HK-2 (cell line): Measurements from ENCODE around the gene NOX5.

Source experiments
- DNase-seq: peaks from one replicate; pipeline ENCODE4 v3.0.0-alpha.2; 2018; ENCODE audit not compliant: unreplicated experiment

Gene NOX5

GRCh38 chr15:68990992-68991500, 23.4 kb upstream of the NOX5 start:
- DNase-seq, result no peak

DNA sequence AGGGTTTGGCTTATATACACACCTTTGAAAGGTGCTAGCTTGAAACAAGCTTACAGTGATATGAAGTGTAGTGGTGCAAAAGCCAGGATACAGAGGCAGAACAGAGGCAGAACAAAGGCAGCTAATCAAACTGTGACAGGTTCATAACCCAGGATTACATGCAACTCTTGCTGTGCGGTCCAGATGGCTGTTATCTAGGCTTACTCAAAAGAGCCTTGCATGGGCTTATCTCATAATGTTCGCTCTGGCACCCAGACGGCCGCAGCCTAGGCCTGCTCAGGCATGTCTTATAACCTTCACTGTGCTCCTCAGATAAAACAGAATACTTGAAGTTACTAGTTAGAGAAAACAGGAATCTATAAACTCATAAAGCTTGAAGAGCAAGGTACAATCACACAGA, 22.8 kb upstream of the NOX5 start:
- no peak for DNase-seq

- DNase-seq, result no peak
Measured at GRCh38 chr15:68992696-68993095, 21.8 kb upstream of the NOX5 start.

- DNase-seq, result no peak
Measured at GRCh38 chr15:68993276-68993675, 21.2 kb upstream of the NOX5 start.

DNA sequence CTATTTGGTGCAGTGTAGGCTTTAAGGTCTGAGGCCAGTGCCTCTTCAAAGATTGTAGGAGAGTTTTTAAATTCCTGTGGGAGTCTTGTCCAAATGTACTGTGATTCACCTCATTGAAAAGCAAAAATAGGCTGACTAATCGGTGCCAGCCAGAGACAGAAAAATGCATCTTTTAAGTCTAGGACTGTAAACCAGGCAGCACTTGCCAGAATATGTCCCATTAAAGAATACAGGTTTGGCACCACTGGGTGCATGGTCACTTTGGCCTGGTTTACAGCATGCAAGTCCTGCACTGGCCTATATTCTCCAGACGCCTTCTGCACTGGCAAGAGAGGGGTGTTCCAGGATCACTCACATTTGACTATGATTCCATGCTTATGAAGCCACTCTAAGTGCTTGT, 20.3 kb upstream of the NOX5 start:
- DNase-seq, result no peak

DNA sequence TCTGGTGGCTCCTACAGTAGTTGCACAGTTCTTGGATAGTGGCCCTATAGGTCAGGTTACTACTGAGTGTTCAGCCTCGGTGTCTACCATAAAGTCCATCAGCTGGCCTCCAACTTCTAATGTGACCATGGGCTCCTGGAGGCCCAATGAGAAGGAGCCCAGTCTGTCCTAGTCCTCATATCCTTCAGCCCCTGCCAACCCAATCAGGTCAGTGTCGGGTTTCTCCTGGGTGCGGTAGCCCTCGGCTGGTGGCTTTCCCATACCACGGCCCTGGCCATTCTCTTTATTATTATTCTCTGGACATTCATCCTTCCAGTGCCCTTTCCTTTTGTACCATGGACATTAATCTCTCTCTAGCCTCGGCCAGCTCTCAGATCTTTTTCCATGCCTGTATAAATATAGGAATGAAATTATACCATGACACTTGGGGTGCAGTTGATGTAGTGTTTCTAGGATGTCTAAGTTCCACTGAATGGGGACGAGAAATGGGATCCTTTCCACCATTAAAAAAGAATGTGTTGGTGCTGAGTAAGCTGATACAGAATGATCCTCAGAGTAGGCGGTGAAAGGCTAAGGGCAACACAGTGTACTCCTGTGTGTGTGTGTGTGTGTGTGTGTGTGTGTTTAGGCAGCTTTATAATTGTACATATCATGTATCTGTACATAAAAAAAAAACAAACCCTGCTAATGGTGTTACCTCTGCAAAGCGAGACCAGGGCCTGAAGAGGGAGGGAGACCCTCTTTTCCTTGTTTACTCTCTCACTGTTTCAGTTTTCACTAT, 19.3 kb upstream of the NOX5 start:
- DNase-seq, result no peak

DNA sequence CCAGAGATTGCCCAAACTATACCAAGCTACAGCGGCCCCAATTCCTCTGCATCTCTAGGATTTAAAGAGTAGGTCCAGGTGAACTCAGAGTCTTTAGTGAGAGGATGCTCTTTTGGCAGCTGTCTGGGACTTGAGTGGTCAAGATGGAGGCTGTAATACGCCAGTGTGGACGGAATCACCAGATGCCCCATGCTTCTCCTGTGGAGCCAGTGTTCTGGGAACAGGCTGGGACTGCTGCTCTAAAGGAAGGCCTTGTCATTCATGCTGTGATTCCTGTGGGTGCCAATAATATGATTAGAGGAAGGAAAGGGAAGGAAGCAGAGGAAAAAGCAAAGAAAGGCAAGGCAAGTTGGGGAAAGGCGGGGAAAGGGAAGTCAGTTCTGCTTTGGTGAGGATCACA, 17.4 kb upstream of the NOX5 start:
- DNase-seq, result no peak

GRCh38 chr15:68997930-68998777, 16.3 kb upstream of the NOX5 start:
- DNase-seq, result no peak

GRCh38 chr15:68999091-68999490, 15.4 kb upstream of the NOX5 start:
- DNase-seq, result no peak

GRCh38 chr15:69000091-69000490, 14.4 kb upstream of the NOX5 start:
- DNase-seq, result no peak

DNA sequence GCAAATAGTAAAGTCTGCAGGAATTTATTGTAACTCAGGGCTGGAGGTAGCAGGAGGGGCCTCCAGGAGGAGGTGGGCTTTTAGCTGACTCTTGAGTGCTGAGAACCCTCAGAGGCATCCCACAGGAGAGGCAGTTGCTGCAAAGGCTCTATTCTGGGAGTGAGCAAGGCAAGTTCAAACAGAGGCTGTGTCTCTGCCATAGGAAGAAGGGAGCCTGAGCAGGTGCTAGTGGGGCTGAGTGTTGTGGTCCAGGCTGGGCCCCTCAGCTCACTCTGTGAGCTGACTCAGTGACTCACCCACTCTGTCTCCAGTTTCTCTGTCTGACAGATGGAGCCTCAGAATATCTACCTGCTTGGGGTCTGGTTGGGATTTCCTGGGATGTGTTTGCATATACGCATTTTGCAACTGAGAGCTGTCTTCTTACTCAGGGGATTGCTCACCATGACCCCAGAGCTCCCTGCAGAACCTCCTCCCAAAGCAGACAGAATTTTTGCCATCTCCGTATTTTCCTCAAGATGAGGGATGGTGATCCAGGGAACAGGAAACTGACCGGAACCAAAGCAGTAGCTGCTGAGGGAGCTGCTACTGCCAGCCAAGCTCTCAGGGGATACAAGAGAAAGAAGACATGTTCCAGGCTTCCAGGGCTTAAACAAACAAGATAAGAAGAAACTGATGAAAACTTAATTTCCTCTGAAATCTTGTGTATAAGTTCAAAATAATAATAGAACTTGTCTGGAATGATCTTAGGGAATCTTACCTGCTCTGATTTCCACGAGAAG, 13.6 kb upstream of the NOX5 start:
- no peak for DNase-seq

- DNase-seq, result no peak
Measured at GRCh38 chr15:69002783-69003182, 11.7 kb upstream of the NOX5 start.

GRCh38 chr15:69004011-69004410, 10.5 kb upstream of the NOX5 start:
- no peak for DNase-seq

DNA sequence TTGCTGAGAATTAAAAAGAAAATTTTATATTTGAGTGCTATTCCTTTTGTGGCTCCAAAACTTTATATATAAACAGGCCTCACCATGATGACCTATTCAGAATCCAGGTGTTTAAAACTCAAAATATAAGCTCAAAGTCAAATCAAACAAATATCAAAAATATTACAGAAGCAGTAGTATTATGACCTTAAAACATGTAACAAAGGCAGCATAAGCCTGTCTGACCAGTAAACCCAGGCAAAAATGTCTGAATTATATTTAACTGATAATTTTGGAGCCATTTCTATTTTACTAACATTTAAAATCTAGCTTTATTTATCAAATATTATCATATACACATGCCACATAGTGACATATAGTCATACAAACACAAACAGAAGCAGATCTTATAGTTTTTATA, 6.4 kb upstream of the NOX5 start:
- no peak for DNase-seq

DNA sequence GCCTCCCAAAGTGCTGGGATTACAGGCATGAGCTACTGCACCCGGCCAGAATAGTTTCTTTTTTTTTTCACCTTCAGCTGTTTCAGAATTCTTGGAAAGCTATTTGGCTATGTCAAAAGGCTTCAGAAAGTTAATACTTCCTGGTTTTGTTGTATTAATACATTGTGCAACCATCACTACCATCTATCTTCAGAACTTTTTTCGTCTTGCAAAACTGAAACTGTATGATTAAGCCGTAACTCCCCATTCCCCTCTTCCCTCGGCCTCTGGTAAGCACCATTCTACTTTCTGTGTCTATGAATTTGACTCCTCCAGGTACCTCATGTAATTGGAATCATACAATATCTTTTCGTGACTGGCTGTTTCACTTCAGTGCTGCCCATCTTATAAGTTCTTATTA, 5.2 kb upstream of the NOX5 start:
- DNase-seq, result no peak

DNA sequence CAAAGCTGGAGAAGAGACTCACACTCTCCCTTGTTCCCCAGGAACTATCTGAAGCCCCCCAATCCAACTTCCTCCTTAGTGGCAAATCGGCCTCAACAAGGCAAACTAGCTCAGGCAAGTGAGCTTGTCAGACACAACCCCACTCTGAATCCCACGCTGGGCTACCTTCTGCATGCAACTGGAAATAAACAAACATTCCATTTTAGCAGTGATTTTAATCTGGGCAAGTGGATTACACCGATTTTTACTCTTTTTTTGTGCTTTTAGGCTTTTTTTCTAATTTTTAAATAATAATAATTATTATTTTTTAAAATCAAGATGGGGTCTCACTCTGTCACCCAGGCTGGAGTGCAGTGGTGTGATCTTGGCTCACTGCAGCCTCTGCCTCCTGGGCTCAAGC, 2.9 kb upstream of the NOX5 start:
- DNase-seq, result no peak

- DNase-seq, result no peak
Measured at GRCh38 chr15:69012761-69013364, 1.6 kb upstream of the NOX5 start.

DNA sequence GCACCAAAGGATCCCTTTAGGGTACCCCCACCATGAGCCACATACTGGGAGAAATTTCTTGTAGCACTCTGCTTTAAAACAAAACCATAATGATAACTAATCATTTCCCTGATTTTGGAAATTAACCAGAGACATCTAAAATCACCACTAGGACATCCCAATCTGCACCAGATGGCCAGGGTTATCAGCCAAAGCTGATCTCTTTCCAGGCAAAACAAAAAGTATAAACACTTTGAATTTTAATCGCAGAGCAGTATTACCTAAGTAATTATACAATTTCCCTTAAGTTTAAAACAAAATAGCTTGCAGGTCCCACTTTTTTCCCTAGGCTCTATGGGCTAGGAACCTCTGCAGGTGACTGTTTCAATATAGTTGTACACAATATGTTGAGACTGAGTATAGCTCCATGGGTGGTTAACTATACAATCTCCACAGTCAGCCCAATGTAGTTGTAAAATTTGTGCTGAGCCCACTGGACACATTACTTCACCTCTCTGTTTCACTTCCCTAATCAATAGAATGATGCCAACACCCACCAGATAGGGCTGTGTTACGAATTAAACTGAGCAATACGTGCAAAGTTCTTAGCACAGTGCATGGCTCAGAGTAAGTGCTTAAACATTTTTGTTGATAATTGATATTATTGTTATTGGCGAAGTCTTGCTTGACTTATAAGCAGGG, 629 bp upstream of the NOX5 start:
- no peak for DNase-seq

- DNase-seq, result no peak
Measured at GRCh38 chr15:69015591-69015990, 1.1 kb downstream of the NOX5 start.

- no peak for DNase-seq
Measured at GRCh38 chr15:69016021-69016595, 1.6 kb downstream of the NOX5 start.

- no peak for DNase-seq
Measured at GRCh38 chr15:69017978-69018377, 3.5 kb downstream of the NOX5 start.
